KMS-11 (cell line): ENCODE data around the gene NEK2.

Source experiments
- H2AFZ ChIP-seq: fragments of 200-600 bp; sonication (generic); 2 replicates; pipeline ENCODE4 v1.6.1; 2016; ENCODE audit warnings: antibody characterized with exemption, mixed run types, low read depth
- H3K27ac ChIP-seq: fragments of 200-600 bp; sonication (generic); 2 replicates; pipeline ENCODE4 v1.6.1; 2016; ENCODE audit warnings: mild to moderate bottlenecking, mixed run types
- H3K27me3 ChIP-seq: fragments of 200-600 bp; sonication (generic); 2 replicates; pipeline ENCODE4 v1.6.1; 2017; ENCODE audit warnings: mild to moderate bottlenecking, low read depth, mixed run types, moderate library complexity; ENCODE audit not compliant: insufficient read depth
- H3K36me3 ChIP-seq: fragments of 200-600 bp; sonication (generic); 2 replicates; pipeline ENCODE4 v1.6.1; 2017; ENCODE audit warnings: mild to moderate bottlenecking, mixed run types; ENCODE audit not compliant: insufficient read depth
- H3K4me1 ChIP-seq: fragments of 200-600 bp; sonication (generic); 2 replicates; pipeline ENCODE4 v1.6.1; 2016; ENCODE audit warnings: mild to moderate bottlenecking, low read depth, mixed run types; ENCODE audit not compliant: poor library complexity, severe bottlenecking
- H3K4me2 ChIP-seq: fragments of 200-600 bp; sonication (generic); 2 replicates; pipeline ENCODE4 v1.7.0; 2016; ENCODE audit warnings: mild to moderate bottlenecking, mixed run types
- H3K4me3 ChIP-seq: fragments of 200-600 bp; sonication (generic); IDR thresholded peaks from 2 replicates; pipeline ENCODE4 v1.6.1; 2017; ENCODE audit warnings: low read depth, low read length, mixed read lengths; ENCODE audit not compliant: insufficient read depth
- H3K79me2 ChIP-seq: fragments of 200-600 bp; sonication (generic); 2 replicates; pipeline ENCODE4 v1.6.1; 2016; ENCODE audit warnings: low read depth, mixed run types; ENCODE audit not compliant: insufficient read depth
- H3K9ac ChIP-seq: fragments of 200-600 bp; sonication (generic); 2 replicates; pipeline ENCODE4 v1.6.1; 2016; ENCODE audit warnings: mild to moderate bottlenecking, mixed run types
- H4K20me1 ChIP-seq: fragments of 200-600 bp; sonication (generic); 2 replicates; pipeline ENCODE4 v1.6.1; 2016; ENCODE audit warnings: mild to moderate bottlenecking, mixed run types; ENCODE audit not compliant: insufficient read depth
- TF ChIP-seq, protein P1 (sequence below): fragments of 200-600 bp; sonication (generic); conservative IDR thresholded peaks from 2 replicates; pipeline ENCODE4 v1.6.1; 2017; ENCODE audit warnings: low read depth, mild to moderate bottlenecking, antibody characterized with exemption, low read length, moderate library complexity, mixed read lengths

The NEK2 gene

DNA sequence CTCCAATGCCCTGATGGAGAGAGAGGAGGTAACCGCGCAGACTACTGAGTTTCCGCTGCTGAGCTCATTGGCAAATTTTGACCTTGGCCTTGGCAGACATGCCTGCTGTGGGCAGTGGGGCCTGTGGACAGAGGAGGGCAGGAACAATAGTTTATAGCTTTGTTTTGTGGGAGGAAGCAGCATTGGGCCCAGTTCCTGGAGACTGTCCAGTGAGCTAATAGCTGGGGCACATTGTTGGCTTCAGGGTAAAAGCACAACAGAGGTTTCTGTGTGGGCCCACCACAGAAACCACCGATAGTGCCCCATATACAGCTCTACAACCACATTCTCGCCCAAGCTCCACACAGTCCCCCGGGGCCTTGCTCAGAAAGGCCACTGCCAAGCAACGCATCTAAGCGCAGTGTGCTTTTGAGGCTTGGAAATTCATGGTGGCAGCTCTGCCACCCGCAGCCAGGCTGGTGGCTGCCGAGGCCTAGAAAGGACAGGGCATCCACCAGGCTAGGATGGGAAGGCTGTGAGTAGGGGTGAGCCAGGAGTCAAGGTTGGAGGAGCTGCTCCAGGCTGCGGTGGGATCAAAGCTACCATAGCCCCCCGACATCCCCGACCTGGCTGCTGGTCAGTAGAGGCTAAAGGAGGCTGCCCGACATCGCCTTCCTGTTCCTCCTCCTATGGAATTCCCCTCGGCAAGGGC lies 43.2 kb downstream of the NEK2 start:
- Histone ChIP-seq H3K27me3 (no peaks in the 10 kb centered on the region), H3K4me1 (peaks cover 20% of the 10 kb centered on the region), H3K36me3 (no peaks in the 10 kb centered on the region), H3K27ac (no peak overlapping the region), H3K4me2 (peak overlapping the region; percentile 50; the same call in 1 of the 2 replicates), H3K9ac (no peak overlapping the region), H4K20me1 (no peaks in the 10 kb centered on the region), H3K4me3 (no peak overlapping the region), H3K79me2 (no peaks in the 10 kb centered on the region), H2AFZ (no peak overlapping the region)
- TF ChIP-seq, protein P1, sequence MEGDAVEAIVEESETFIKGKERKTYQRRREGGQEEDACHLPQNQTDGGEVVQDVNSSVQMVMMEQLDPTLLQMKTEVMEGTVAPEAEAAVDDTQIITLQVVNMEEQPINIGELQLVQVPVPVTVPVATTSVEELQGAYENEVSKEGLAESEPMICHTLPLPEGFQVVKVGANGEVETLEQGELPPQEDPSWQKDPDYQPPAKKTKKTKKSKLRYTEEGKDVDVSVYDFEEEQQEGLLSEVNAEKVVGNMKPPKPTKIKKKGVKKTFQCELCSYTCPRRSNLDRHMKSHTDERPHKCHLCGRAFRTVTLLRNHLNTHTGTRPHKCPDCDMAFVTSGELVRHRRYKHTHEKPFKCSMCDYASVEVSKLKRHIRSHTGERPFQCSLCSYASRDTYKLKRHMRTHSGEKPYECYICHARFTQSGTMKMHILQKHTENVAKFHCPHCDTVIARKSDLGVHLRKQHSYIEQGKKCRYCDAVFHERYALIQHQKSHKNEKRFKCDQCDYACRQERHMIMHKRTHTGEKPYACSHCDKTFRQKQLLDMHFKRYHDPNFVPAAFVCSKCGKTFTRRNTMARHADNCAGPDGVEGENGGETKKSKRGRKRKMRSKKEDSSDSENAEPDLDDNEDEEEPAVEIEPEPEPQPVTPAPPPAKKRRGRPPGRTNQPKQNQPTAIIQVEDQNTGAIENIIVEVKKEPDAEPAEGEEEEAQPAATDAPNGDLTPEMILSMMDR, result no peak

DNA sequence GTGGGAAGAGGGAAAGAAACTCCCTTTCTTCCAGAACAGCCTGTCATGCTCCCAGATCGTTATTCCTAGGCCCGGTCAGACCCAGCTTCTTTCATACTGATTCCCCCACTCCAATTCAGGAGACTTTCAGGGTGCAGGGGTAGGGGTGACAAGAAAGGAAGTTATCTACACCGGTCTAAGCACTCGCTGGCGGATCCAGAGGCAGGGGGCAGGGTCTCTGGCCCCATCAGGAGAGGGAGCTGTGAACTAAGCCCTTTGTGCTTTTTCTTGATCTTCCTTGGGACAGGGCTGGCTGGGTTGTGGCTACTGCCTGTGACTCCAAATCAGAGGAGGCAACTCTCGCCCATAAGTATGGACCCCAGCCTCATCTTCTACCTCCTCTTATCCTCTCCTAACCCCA lies 44.3 kb downstream of the NEK2 start:
- Histone ChIP-seq H3K27ac (no peak overlapping the region), H3K9ac (no peak overlapping the region), H3K4me2 (no peak overlapping the region), H3K79me2 (no peaks in the 10 kb centered on the region), H3K36me3 (no peaks in the 10 kb centered on the region), H3K27me3 (no peaks in the 10 kb centered on the region), H4K20me1 (no peaks in the 10 kb centered on the region), H3K4me1 (peaks cover 20% of the 10 kb centered on the region), H3K4me3 (no peak overlapping the region), H2AFZ (no peak overlapping the region)
- TF ChIP-seq, protein P1, result no peak

DNA sequence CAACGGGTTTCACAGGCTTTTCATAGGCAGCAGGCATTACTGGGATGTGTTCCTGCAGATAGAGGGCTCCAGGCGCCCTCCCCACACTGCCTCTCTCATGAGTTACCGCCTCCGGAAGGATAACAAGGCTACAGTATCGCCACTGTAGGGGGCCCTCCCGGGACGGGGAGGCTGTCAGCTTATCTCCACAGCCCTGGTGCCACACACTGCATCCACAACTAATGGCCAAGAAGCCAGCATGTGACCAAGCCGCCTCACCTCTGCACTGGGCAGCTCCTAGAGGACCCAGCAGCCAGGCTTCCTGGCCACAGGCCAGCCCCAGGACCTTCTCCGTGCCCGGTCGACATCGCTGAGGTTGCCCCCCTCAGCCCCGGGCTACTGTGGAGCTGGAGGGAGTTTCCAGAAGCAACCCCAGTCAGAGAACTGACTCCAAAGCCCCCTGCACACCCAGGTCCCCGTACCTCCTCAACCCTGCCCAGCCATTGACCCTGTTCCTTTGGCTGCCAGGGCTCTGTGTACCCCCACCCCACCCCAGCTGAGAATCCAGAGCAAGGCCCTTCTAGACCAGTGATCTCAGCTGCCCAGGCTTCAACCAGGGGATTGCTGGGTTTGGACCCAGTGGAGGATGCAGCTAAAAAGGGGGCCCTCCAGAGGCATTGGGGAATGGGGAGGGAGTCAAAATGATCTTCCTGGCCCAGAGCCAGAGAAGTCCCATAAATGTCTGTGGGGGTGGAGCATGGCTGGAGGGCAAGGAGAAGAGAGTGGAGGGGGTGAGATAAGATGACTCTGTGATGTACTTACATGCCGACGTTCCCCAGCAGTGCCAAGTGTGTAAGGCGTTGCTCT lies 45.0 kb downstream of the NEK2 start:
- H3K9ac ChIP-seq, result no peak overlapping the region
- no peaks in the 10 kb centered on the region for H4K20me1 ChIP-seq
- H3K4me3 ChIP-seq, result no peak overlapping the region
- no peaks in the 10 kb centered on the region for H3K36me3 ChIP-seq
- TF ChIP-seq, protein P1, result no peak
- no peak overlapping the region for H3K27ac ChIP-seq
- no peak overlapping the region for H3K4me2 ChIP-seq
- H3K4me1 ChIP-seq, result peaks cover 20% of the 10 kb centered on the region
- no peaks in the 10 kb centered on the region for H3K79me2 ChIP-seq
- H3K27me3 ChIP-seq, result no peaks in the 10 kb centered on the region
- H2AFZ ChIP-seq, result no peak overlapping the region

DNA sequence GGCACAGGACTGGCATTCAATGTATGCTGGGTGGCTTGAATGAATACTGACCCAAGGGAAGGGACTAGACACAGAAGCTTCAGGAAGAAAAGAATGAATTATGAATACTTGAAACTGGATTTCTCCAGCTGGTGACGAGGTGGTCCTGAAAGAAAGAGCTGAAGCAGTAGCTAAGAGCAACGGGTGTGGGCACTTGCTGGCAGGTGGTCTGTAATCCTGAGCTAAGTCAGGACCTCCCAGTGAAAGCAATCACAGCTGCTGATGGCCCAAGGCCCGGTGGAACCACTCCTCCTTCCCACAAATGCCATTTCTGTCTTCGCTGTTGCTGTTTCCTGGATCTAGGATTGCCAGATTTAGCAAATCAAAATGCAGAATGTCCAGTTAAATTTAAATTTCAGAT lies 47.0 kb downstream of the NEK2 start:
- Histone ChIP-seq H3K79me2 (no peaks in the 10 kb centered on the region), H3K4me2 (no peak overlapping the region), H3K4me1 (peaks cover 20% of the 10 kb centered on the region), H3K36me3 (no peaks in the 10 kb centered on the region), H3K4me3 (no peak overlapping the region), H2AFZ (no peak overlapping the region), H3K9ac (no peak overlapping the region), H3K27ac (no peak overlapping the region), H4K20me1 (no peaks in the 10 kb centered on the region), H3K27me3 (no peaks in the 10 kb centered on the region)
- TF ChIP-seq, protein P1, result no peak
